ENCODE data around the gene CELF4. TPM values are rescaled to one million over a fixed set of nuclear protein-coding genes. Genes with fewer than 3 reads are reported as not detected.

Gene CELF4
- total and polyA plus RNA-seq, 10 donors, result 0.46 to 3.5 (median 0.78) TPM

DNA sequence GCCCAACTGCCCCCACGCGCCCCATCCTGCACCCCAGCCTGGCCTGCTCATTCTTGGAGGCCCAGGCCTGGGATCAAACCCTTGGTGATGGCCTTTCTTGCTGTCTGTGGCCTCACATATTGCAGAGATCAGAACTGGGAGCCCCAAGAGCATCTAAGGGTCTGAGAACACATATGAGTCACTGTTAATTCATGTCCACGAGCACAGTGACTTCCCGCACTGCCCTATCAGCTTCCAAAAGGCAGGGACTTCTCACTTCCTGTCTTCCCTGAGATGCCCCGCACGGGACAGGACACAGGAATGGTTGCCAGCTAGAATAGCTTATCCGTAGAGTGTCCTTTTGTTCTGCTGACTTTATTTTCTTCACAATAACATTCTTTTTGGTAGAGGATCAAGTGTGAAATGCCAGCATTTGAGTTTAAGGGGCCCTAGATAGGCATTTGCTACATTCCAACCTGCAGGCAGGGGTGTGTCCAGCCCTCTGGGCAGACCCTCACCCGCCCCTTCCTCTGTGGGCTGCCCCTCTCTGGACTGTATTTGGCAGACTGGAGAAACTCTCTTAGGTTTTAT lies 21.1 kb upstream of the CELF4 start:
- Histone ChIP-seq H3K27ac (no peak overlapping the region), H3K4me3 (no peak overlapping the region), H3K27me3 (replicated peaks in 1 of 7) (no peaks in the 10 kb centered on the region), H3K36me3 (no peaks in the 10 kb centered on the region), H3K9me3 (peaks cover 0 to 10% (median 7%) of the 10 kb centered on the region in 8 donors), H3K4me1 (no peaks in the 10 kb centered on the region)
- intact Hi-C loops (cut with DNase I; ENCODE audit: low total_unique reads), result no loop called here
- DNase-seq, result peak; percentile 63
- WGBS, 5 donors, result 59 to 87% (median 77%) methylated on average over 8 of the region's 8 CpGs
- TF ChIP-seq, protein P1, sequence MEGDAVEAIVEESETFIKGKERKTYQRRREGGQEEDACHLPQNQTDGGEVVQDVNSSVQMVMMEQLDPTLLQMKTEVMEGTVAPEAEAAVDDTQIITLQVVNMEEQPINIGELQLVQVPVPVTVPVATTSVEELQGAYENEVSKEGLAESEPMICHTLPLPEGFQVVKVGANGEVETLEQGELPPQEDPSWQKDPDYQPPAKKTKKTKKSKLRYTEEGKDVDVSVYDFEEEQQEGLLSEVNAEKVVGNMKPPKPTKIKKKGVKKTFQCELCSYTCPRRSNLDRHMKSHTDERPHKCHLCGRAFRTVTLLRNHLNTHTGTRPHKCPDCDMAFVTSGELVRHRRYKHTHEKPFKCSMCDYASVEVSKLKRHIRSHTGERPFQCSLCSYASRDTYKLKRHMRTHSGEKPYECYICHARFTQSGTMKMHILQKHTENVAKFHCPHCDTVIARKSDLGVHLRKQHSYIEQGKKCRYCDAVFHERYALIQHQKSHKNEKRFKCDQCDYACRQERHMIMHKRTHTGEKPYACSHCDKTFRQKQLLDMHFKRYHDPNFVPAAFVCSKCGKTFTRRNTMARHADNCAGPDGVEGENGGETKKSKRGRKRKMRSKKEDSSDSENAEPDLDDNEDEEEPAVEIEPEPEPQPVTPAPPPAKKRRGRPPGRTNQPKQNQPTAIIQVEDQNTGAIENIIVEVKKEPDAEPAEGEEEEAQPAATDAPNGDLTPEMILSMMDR (IDR thresholded peaks at IDR 0.05 in 8 of 11, conservative IDR thresholded peaks at IDR 0.05 in 3 of 11), result no peak
- TF ChIP-seq POLR2AphosphoS5 (IDR thresholded peaks at IDR 0.05) (no peak), POLR2A (IDR thresholded peaks at IDR 0.05) (no peak)

DNA sequence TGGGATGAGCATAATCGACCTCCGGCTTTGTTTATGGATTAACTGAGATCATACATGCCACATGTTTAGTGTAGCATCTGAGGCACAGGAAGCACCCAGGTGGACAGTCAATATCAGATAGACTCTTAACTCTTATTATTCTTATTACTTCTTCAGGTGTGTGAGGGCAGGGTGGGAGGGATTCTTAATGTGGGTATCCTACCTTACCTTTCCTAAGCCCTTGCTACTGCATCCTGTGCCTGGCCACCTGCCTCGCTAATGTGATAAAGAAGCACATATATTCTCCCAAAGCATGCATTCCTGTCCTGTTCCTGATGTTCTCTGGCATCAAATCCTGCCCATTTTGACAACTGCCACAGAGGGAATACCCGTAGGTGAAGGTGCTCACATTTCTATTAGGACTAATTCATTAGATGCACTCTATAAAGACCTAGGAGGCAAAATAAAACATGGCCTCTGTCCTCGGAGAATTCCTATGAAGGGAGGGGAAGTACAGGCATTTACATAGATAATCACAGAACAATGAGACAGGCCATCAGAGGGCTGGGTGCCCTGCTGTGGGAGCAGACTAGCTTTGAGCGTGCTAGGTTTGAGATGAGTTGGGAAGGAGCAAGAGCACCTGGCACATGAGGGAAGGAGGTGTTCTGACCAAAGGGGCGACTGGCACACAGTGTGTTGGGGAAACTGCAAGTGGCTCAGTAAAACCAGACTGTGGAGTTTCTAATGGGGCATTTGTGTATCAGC lies 19.5 kb upstream of the CELF4 start:
- 71 to 88% (median 81%) methylated on average over 7 of the region's 7 CpGs for WGBS, 5 donors

DNA sequence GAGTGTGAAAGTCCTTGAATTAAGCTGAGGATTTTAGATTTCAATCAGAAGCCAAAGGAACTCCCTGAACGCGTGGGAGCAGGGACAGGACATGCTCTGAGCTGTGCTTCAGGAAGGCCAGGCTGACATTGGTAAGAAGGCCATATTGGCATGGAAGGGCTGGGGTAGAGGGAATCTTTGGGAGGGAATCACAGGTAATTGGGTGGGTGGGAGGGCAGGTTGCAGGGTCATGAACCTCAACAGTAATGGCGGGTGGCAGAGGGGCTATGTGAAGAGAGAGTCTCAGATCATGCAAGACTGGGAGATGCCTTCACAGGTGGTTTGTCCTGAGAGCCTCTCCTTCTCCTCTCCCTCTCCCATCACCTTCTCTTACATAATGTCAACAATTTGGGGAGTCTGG lies 18.6 kb upstream of the CELF4 start:
- no peak overlapping the region for H3K27ac ChIP-seq
- WGBS, 5 donors, result 74 to 95% (median 89%) methylated on average over 3 of the region's 3 CpGs
- H3K27me3 ChIP-seq (replicated peaks in 1 of 7), result peaks cover 0 to 8% (median 0%) of the 10 kb centered on the region in 7 donors
- H3K4me3 ChIP-seq, result no peak overlapping the region
- DNase-seq, result no peak
- H3K4me1 ChIP-seq, result peaks cover 0 to 7% (median 6%) of the 10 kb centered on the region in 6 donors
- no peaks in the 10 kb centered on the region for H3K9me3 ChIP-seq
- intact Hi-C loops (cut with DNase I; ENCODE audit: low total_unique reads), result no loop called here
- TF ChIP-seq POLR2A (IDR thresholded peaks at IDR 0.05), result no peak
- TF ChIP-seq, protein P1 (IDR thresholded peaks at IDR 0.05 in 8 of 11, conservative IDR thresholded peaks at IDR 0.05 in 3 of 11), result no peak
- no peak for TF ChIP-seq POLR2AphosphoS5 (IDR thresholded peaks at IDR 0.05)
- no peaks in the 10 kb centered on the region for H3K36me3 ChIP-seq

More for the DNA sequence above, 19.5 kb upstream of the CELF4 start:
- Histone ChIP-seq H3K27me3 (replicated peaks in 1 of 7) (no peaks in the 10 kb centered on the region), H3K27ac (no peak overlapping the region), H3K9me3 (peaks cover 0 to 1% (median under 1%) of the 10 kb centered on the region in 8 donors), H3K4me3 (no peak overlapping the region), H3K36me3 (no peaks in the 10 kb centered on the region), H3K4me1 (no peaks in the 10 kb centered on the region)
- intact Hi-C loops (cut with DNase I; ENCODE audit: low total_unique reads), result no loop called here
- no peak for TF ChIP-seq POLR2A (IDR thresholded peaks at IDR 0.05)
- TF ChIP-seq, protein P1 (IDR thresholded peaks at IDR 0.05 in 8 of 11, conservative IDR thresholded peaks at IDR 0.05 in 3 of 11), result no peak
- TF ChIP-seq POLR2AphosphoS5 (IDR thresholded peaks at IDR 0.05), result no peak
- DNase-seq, result no peak

DNA sequence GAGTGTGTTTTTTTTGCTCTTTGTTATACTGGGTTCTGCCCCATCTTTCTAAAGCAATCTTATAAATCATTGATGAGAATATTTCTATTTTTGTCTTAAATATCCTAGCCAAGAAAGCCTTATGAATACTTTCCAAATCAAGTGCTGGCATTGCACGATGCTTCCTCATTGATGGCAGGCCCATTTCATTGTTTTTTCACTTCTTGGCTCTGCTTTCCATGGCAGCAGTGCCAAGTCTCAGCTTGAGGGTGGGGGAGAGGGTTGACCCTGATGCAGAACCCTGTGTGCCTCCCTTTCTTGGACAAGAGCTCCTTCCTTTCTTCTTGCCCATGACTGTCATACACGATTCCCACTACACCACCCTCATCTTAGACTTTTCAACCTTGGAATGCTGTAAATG lies 16.7 kb upstream of the CELF4 start:
- no peak overlapping the region for H3K27ac ChIP-seq
- intact Hi-C loops (cut with DNase I; ENCODE audit: low total_unique reads), result no loop called here
- peaks cover 0 to 21% (median 0%) of the 10 kb centered on the region in 7 donors for H3K27me3 ChIP-seq (replicated peaks in 1 of 7)
- no peaks in the 10 kb centered on the region for H3K36me3 ChIP-seq
- no peak for TF ChIP-seq POLR2A (IDR thresholded peaks at IDR 0.05)
- no peak for TF ChIP-seq POLR2AphosphoS5 (IDR thresholded peaks at IDR 0.05)
- TF ChIP-seq, protein P1 (IDR thresholded peaks at IDR 0.05 in 8 of 11, conservative IDR thresholded peaks at IDR 0.05 in 3 of 11), result no peak
- peaks cover 0 to 25% (median 14%) of the 10 kb centered on the region in 6 donors for H3K4me1 ChIP-seq
- H3K9me3 ChIP-seq, result no peaks in the 10 kb centered on the region
- DNase-seq, result no peak
- no peak overlapping the region for H3K4me3 ChIP-seq
- 42 to 78% (median 55%) methylated on average over 2 of the region's 2 CpGs for WGBS, 5 donors

All from spleen (tissue), 11 donors.